ENCODE results near the gene CYP27C1.

CYP27C1 gene

GRCh38 chr2:127193164-127193966 is 26.7 kb downstream of the CYP27C1 start:
- DNase-seq (ENCODE audit: low read depth): no peak

- DNase-seq (ENCODE audit: low read depth): no peak
Observed at GRCh38 chr2:127191331-127192219, 28.5 kb downstream of the CYP27C1 start.

GRCh38 chr2:127188797-127189196 is 31.3 kb downstream of the CYP27C1 start:
- DNase-seq (ENCODE audit: low read depth): no peak

GRCh38 chr2:127187831-127188230 is 32.3 kb downstream of the CYP27C1 start:
- DNase-seq (ENCODE audit: low read depth): no peak

DNA sequence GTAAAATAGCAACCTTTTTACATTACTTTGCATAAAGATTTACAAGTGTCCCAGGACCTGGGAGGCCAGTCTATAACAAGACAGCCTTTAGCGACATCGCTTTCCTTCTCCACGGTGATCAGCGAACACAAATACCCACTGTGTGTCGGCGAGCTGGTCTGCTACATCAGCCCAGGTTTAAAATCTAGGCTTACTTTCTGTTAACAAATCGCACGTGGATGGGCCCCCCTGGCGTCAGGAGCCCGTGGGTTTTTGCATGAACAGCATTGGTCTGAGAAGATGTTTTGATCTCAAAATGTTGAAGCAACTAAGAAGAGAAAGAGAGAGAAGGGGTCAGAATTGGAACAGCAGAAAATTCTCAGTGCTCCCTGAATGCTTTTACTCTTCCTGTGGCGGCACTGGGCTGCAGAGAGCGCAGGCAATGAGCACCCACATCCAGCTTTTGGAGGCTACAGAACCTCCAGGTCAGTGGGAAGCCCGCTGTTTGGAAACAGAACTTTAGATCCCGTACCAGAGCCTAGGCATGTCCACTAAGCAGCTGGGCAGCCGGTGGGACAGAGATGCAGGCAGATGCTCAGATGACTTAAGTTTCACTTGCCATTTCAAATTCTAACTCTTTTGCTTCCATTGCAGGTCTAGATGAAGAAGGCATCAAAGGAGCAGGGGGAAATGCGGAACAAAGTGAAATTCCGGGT is 32.9 kb downstream of the CYP27C1 start:
- no peak for DNase-seq (ENCODE audit: low read depth)

DNA sequence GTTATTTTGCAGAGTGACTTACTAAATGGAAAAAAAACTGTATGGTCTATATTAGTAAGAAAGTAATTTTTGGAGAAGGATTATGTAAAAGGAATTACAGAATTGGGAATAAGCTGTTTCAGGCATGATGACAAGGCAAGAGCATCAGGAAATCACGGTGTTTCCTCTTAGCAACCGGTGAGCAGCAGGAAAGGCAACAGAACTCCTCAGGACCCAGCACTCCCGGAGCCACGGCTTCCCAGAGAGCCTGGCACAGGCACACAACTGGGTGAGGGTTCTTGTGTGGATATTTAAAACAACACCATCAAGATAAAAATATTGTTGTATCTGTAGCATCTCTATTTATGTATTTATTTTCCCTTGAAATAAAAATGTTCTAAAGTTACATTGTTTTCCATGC is 34.4 kb downstream of the CYP27C1 start:
- DNase-seq (ENCODE audit: low read depth): no peak

- no peak for DNase-seq (ENCODE audit: low read depth)
Observed at GRCh38 chr2:127185093-127185492, 35.0 kb downstream of the CYP27C1 start.

- no peak for DNase-seq (ENCODE audit: low read depth)
Observed at GRCh38 chr2:127183771-127184170, 36.3 kb downstream of the CYP27C1 start.

DNA sequence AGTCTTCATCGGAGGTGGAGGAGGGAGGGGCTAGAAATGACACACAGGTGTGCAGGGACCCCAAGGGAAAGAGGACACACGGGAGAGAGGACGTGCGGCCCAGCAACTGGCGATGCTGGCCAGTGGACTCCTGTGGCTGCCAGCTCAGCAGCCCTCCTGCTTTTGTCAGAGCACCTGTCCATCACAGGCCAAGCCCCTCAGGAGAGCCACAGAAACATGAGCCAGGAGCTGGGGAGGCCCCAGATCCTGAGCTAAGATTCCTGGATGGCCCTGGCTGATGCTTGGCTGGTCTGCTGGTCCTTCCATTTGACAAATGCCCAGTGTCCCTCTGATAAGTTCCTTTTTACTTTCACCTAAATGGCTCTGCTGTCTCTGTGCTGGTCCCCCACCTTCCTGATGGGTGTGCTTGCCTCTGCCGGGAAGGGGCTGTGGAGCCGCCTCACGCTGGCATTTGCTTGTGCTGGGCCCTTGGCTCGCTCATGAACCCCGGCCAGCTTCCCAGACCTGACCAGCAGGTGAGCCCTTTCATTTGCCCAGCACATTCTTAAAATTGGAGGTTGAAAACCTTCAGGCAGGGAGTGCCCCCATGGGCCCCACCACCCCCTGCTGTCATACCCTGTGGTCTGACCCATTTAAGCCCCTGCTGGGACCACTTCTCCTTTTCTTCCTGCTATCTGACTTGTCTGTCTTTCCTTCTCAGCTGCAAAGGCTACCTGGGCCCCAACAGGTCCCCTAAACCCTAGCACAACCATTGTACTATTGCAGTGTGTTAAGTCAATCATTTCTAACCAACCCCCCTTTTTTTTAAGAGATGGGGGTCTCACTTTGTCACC is 37.3 kb downstream of the CYP27C1 start:
- no peak for DNase-seq (ENCODE audit: low read depth)

- DNase-seq (ENCODE audit: low read depth): no peak
Observed at GRCh38 chr2:127181851-127182250, 38.2 kb downstream of the CYP27C1 start.

DNA sequence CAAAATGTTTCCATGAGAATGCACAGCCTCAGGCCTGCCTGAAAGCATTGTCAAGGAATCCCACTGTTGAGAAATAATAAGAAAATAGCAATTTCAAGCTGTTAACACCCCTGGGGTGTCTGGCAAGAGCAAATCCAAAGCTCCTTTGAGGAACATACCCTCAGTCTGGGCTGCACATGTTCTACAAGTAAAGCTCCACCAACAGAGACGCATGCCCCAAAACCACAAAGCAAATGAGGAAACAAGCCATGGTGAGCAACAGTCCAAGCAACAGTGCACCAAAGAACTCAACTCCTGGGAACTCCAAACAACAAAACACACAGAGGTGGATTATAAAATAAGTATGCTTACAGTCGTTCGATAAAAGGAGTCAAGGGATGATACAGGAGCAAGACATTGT is 40.3 kb downstream of the CYP27C1 start:
- no peak for DNase-seq (ENCODE audit: low read depth)

DNA sequence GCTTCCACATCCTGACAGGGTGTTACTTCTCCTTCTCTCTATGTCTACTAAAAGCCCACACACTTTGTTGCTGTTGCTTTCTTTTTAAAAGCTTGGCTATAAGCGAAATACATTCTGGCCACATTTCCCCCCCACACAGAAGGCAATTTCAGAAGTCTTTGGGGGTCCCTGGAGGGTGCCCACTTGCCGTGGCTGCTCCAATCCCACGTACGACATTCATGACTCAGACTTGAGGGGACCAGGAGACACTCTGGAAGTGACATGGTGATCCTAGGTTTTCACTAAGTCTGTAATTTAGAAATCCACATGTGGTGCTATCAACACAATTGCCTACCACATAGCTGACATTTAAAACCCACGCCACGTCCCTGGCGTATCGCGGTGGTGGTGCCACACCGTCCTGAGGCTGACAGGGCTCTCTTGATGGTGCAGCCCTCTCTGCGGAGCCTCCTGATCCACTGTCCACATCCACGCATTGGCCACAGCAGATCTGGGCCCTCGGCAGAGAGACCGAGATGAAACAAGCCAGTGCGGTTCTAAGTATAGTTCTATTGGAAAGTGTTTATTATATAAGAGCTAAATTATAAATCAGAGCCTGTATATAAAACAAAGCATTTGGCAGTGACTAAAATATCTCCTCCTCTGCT is 42.4 kb downstream of the CYP27C1 start:
- no peak for DNase-seq (ENCODE audit: low read depth)

DNA sequence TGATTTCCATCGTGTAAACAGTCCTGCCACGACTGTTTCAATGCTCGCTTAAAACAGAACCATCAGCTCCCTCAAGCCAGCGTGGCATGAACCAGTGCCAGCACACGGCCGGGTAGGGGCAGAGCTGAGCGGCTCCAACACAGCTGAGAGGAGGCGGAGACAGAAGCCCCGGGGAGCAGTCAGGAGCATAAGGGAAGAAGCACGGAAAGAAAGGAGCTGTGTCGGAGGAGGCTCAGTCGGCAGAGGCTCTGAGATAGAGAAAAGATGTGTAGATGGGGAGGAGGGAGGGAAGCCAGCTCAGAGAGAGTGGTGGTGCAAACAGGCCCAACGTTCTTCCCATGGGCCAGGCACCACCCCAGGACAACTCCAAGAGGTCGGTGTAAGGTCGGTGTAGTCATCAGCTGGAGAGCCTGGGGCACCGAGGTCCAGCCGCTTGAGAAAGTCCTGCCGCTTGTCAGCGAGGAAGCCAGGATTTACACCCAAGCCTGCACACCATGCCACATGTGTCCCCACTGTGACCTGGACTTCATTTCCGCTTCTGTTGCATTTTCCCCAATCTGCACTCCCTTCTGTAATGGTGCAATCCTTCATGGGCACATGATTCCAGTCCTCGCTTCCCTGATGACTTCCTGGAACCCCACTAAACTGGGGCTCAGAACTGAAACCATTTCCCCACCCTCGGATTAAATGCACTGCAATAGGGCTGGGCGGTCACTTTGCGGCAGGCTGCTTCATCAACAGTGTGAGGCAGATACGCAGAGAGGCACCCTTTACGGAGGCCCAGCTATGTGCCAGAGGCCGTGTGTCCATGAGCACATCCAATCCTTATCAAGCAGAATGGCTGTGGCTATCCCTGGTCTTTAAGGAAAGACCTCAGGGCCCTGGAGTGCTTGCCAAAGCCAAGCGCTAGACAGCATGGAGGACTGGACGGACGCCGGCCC is 43.5 kb downstream of the CYP27C1 start:
- no peak for DNase-seq (ENCODE audit: low read depth)

DNA sequence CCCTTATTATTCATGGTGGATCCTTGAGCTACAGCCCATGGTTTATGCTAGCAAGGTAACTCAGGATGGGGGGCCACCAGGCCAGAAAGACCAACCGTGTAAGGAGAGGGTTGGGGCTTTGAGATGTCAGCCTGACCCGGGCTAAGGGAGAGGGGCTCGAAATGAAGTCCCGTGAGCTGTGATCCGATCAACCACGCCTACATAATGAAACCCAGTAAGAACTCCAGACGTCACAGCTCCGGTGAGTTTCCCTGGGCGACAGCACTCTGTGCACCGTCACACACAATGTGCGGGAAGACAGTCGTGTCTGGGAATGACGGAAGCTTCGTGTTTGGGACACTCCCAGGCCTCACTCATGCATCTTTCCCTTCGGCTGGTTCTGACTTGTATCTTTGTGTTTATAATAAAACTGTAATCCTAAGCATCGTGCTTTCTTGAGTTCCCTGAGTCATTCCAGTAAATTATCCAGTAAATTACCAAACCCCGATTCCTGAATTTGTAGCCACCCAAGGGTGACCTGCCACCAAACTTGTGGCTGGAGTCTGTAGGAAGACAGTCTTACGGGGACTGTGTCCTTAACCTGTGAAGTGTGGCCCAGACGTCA is 44.2 kb downstream of the CYP27C1 start:
- no peak for DNase-seq (ENCODE audit: low read depth)

GRCh38 chr2:127175041-127175721 is 44.9 kb downstream of the CYP27C1 start:
- DNase-seq (ENCODE audit: low read depth): no peak

- no peak for DNase-seq (ENCODE audit: low read depth)
Observed at GRCh38 chr2:127174640-127175039, 45.5 kb downstream of the CYP27C1 start.

GRCh38 chr2:127174136-127174535 is 46.0 kb downstream of the CYP27C1 start:
- DNase-seq (ENCODE audit: low read depth): no peak

DNA sequence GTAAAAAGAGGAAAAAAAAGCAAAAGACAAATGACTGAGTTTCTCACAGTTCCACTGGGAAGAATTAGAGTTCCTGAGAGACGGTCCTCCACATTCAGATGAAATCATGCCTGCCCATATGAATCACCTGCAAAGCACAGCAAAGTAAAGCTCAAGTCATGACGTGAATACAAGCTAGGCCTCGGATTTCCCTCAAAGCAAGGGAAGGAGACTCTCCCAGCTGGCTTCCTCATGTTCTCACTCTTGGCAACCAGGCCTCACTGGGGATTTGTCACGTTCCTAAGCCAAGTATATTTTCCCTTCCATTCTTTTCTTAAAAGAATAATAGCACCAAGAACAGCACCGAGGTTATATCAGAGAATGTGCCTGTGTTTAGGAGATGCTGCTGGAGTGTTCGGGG is 47.0 kb downstream of the CYP27C1 start:
- no peak for DNase-seq (ENCODE audit: low read depth)

DNA sequence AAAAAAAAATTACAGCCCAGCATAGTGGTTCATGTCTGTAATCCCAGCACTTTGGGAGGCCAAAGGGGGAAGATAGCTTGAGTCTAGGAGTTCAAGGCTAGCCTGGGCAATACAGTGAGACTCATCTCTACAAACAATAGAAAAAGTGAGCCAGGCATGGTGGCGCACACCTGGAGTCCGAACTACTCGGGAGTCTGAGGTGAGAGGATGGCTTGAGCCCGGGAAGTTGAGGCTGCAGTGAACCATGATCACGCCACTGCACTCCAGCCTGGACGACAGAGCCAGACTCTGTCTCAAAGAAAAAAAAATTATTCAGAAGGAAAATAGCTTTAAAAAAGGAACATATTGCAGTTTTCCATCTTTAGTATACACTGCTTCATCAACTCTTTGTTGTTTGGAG is 47.8 kb downstream of the CYP27C1 start:
- no peak for DNase-seq (ENCODE audit: low read depth)

All from stimulated activated CD8-positive, alpha-beta memory T cell treated with anti-CD3 and anti-CD28 coated beads, Interleukin-15, amount 100 ng/mL, for 1 hour (primary cell).